MG63 (cell line): Measurements from ENCODE around the gene PLEKHG2. TPM values are rescaled to one million over a fixed set of nuclear protein-coding genes. Genes with fewer than 3 reads are reported as not detected.
A peak's percentile ranks its signal among the peaks of the same experiment; 100 is the strongest.

Experiments
- DNase-seq: peaks from one replicate; pipeline ENCODE4 v3.0.0-alpha.2; 2020
- H3K27me3 ChIP-seq: fragments of 250-450 bp; sonication (Bioruptor Pico); 2 replicates; pipeline ENCODE4 v1.5.1; 2020; ENCODE audit warnings: mild to moderate bottlenecking, moderate library complexity
- H3K36me3 ChIP-seq: fragments of 250-450 bp; sonication (Bioruptor Pico); 2 replicates; pipeline ENCODE4 v1.5.1; 2020; ENCODE audit warnings: mild to moderate bottlenecking, moderate library complexity
- H3K4me3 ChIP-seq: fragments of 250-450 bp; sonication (Bioruptor Pico); 2 replicates; pipeline ENCODE4 v1.5.1; 2020; ENCODE audit warnings: mild to moderate bottlenecking, moderate library complexity
- H3K9me3 ChIP-seq: fragments of 250-450 bp; sonication (Bioruptor Pico); 2 replicates; pipeline ENCODE4 v1.5.1; 2020; ENCODE audit warnings: mild to moderate bottlenecking, moderate library complexity
- total RNA-seq: library from RNA; depleted of rRNA; stranded (reverse); fragments of >200 nt; shearing (Covaris generic); gene quantifications from 2 replicates; pipeline ENCODE4 v1.2.3, GENCODE V29; 2014; ENCODE audit warnings: low replicate concordance

The PLEKHG2 gene
- total RNA-seq, 1 experiment from 2014 or later: 12.4 TPM

DNA sequence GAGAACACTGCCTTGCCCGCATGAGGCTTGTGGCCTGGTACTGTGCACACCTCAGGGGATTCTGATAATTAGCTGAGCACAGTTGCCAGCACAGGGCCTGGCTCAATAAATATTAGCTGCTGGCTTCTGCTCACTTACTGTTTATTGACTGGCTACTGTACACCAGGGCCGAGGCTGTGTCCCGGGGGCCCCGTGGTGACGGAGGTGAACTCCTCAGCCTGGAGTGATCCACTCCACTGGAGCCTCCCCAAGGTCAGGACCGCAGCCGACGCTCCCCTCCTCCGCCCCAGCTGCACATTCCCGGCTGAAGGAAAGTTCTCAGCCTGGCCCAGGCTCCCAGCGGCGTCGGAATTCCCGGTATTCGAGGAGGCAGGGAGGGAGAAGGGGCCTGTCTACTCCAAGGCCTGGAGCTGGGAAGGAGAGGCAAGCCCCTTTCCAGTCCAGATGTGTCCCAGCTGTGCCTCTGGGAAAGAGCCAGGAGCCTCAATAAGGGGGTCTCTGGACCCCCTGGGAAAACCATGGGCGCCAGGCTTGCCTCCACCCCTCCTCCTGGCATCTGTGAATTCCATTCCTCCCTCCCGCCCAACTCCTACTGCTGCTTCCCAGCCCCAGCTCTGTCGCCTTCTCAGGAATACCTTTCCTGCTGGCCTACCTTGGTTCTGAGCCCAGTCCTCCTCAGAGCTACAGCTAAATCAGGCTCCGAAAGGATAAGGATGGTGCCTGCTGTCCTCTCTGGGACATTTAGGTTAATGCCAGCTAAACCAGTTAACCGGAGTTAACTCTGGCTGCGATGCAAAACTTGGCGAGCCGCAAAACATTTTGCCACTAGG lies 16.0 kb downstream of the PLEKHG2 start:
- Histone ChIP-seq H3K36me3 (peaks cover 26% of the 10 kb centered on the region), H3K27me3 (no peaks in the 10 kb centered on the region), H3K4me3 (no peak overlapping the region), H3K9me3 (no peaks in the 10 kb centered on the region)
- DNase-seq: peak; percentile 50

DNA sequence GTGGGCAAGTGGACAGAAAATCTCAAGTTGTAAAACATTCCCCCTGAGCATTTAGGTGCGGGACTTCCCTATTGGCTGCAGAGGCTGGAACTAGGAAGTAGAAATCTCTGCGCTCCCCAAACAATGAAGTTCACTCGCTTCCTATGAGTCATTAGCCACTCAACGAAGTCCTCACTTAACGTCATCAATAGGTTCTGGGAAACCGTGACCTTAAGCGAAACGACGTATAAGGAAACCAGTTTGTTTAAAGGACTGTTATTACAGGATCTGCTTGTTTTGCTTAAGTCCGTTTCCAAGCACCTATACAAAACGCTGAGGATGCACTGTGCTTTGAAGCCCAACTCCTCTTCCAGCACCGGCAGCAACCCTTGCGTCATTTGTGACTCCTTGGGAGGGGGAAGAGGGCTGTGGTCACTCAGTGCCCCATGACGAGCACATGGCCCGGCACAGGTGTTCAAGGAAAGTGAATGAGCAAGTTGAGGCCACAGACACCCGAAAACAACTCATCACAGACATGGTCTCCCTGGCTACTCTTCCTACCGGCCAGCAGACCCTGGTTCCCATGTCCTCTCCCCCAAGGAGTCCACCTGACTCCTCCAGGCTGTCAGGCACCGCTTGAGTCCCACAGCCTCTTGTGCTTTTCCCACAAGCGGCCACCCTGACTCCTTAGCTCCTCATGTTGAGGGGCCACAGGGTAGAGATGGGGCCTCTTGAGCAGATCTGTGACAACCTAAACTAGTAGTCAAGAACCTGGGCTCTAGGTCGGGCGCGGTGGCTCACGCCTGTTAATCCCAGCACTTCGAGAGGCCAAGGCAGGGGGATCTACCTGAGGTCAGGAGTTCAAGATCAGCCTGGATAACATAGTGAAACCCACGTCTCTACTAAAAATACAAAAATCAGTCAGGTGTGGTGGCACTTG lies 18.5 kb downstream of the PLEKHG2 start:
- no peak overlapping the region for H3K4me3 ChIP-seq
- DNase-seq: peak; percentile 48
- no peaks in the 10 kb centered on the region for H3K27me3 ChIP-seq
- peaks cover 46% of the 10 kb centered on the region for H3K36me3 ChIP-seq
- no peaks in the 10 kb centered on the region for H3K9me3 ChIP-seq

GRCh38 chr19:39432677-39433025 lies 20.2 kb downstream of the PLEKHG2 start:
- Histone ChIP-seq H3K36me3 (peaks cover 46% of the 10 kb centered on the region), H3K9me3 (no peaks in the 10 kb centered on the region), H3K27me3 (no peaks in the 10 kb centered on the region), H3K4me3 (no peak overlapping the region)
- no peak for DNase-seq

DNA sequence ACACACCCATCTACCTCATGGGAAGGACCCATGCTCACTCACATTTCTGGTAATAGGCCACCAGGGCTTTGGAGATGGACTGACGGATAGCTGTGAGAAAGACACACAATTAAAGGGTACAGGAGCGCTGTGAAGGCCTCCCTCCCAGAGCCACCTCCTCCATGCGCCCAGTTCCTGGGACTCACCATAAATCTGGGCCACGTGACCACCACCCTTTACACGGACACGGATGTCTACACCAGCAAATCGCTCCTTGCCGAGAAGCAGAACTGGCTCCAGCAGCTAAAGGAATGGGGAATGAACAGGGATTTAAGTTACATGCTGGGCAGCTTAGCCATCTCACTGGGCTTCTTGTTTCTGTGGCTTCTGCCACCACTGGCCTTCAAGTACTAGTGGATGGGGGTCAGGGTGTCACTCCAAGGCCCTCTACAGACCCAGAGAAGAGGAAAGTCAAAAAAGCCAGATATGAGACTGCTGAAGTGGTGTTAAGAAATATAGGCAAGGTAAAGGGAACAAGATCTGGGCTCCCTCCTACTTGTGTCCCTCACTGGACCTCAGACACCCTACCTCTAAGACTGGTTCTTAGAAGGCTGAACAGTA lies 21.1 kb downstream of the PLEKHG2 start:
- H3K27me3 ChIP-seq: no peaks in the 10 kb centered on the region
- DNase-seq: no peak
- no peak overlapping the region for H3K4me3 ChIP-seq
- H3K36me3 ChIP-seq: peaks cover 46% of the 10 kb centered on the region
- H3K9me3 ChIP-seq: no peaks in the 10 kb centered on the region

DNA sequence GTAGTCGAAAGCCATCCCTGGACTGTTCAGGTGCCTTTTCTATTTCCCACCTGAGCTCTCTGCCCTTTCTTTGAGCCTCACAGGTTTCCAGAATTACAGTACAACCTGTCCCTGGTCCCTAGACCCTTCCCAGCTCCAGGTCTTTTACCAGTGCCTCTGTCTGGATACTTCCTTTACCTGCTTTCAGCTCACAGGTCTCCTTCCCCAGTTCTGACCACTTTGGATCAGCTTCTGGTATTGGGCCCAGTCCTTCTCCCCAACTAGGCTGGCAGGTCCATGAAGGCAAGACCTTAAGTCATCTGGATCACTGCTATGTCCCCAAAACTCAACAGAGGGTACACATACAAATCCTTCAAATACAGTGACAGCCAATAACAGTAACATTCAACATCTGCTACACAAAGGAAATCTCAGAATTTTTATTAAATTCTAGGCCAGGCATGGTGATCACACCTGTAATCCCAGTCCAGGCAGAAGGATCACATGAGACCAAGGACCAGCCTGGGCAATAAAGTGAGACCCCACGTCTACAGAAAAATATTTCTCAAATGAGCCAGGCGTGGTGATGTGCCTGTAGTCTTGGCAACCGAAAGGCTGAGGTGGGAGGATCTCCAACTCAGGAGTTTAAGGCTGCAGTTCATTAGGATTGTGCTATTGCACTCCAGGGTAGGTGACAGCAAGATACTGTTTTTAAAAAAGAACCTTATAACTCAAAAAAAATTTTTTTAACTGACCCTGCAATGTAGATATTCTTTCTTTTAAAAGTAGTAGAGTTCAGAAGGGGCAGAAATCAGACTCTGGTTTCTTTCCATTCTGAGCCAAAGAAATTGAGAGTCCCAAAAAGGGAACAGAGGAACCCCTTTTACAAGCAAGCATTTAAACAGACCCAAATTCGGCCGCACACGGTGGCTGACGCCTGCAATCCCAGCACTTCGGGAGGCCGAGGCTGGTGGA lies 21.9 kb downstream of the PLEKHG2 start:
- peak overlapping the region; percentile 96 for H3K4me3 ChIP-seq
- DNase-seq: no peak
- H3K36me3 ChIP-seq: peaks cover 46% of the 10 kb centered on the region
- no peaks in the 10 kb centered on the region for H3K27me3 ChIP-seq
- no peaks in the 10 kb centered on the region for H3K9me3 ChIP-seq

DNA sequence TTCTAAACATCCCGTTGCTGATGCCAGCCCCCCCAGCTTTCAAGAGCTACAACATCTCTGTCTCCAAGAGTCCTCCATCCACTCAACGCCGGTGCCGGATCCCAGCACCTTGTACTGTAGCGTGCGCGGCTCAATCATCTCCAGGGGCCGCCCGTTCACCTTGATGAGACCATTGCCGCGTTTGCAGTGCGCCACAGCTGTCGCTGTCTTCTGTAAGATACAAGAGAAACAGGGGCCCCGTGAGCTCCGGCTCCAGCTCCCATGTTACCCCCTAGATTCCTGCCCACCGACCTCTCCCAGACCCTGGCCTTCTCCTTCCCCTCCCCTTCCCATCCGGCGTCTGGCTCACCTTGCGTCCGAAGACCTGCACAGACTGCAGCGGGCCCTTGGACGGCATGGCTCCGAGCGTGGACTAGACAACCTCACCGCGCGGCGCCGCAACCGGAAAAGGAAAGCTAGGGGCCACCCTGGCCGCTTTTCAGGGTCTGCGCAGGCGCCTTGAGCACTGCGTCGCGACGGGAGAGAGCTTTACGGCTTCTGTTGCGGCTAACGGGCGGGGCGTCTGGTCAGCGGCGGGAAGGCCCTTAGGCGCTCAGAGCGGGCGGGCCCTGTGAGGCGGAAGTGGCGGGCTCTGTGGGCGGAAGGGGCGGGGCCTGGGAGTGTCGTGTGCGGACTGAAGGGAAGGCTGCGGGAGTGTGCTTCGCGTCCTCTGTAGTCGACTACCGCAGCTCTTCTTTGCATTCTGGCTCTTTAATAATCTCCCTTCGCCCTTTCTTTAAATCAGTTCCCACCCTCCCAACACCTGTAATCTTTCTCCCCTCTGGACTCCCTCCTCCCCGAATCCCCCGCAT lies 23.3 kb downstream of the PLEKHG2 start, which contains the start of gene RPS16:
Gene RPS16, minus strand, starts transcription at position 451 of the 851 bp plus-strand sequence. Its CDS starts 54 bp downstream, at position 397.
- H3K27me3 ChIP-seq: no peaks in the 10 kb centered on the region
- peaks cover 46% of the 10 kb centered on the region for H3K36me3 ChIP-seq
- peak within 1 kb of the TSS; percentile 96 for H3K4me3 ChIP-seq
- peak; percentile 99 for DNase-seq
- no peaks in the 10 kb centered on the region for H3K9me3 ChIP-seq

- peak overlapping the region; percentile 96 for H3K4me3 ChIP-seq
- DNase-seq: no peak
Observed at GRCh38 chr19:39436350-39436716, 23.9 kb downstream of the PLEKHG2 start.

GRCh38 chr19:39438270-39438934 lies 25.9 kb downstream of the PLEKHG2 start:
- H3K9me3 ChIP-seq: no peaks in the 10 kb centered on the region
- no peaks in the 10 kb centered on the region for H3K27me3 ChIP-seq
- no peak overlapping the region for H3K4me3 ChIP-seq
- no peak for DNase-seq
- H3K36me3 ChIP-seq: peaks cover 23% of the 10 kb centered on the region

More at GRCh38 chr19:39436350-39436716, 23.9 kb downstream of the PLEKHG2 start:
- Histone ChIP-seq H3K27me3 (no peaks in the 10 kb centered on the region), H3K36me3 (peaks cover 41% of the 10 kb centered on the region), H3K9me3 (no peaks in the 10 kb centered on the region)

GRCh38 chr19:39444598-39445195 lies 32.2 kb downstream of the PLEKHG2 start:
- Histone ChIP-seq H3K9me3 (no peaks in the 10 kb centered on the region; the same call in 1 of the 2 replicates), H3K36me3 (peaks cover 25% of the 10 kb centered on the region), H3K27me3 (no peaks in the 10 kb centered on the region), H3K4me3 (peak overlapping the region; percentile 95)
- DNase-seq: no peak

DNA sequence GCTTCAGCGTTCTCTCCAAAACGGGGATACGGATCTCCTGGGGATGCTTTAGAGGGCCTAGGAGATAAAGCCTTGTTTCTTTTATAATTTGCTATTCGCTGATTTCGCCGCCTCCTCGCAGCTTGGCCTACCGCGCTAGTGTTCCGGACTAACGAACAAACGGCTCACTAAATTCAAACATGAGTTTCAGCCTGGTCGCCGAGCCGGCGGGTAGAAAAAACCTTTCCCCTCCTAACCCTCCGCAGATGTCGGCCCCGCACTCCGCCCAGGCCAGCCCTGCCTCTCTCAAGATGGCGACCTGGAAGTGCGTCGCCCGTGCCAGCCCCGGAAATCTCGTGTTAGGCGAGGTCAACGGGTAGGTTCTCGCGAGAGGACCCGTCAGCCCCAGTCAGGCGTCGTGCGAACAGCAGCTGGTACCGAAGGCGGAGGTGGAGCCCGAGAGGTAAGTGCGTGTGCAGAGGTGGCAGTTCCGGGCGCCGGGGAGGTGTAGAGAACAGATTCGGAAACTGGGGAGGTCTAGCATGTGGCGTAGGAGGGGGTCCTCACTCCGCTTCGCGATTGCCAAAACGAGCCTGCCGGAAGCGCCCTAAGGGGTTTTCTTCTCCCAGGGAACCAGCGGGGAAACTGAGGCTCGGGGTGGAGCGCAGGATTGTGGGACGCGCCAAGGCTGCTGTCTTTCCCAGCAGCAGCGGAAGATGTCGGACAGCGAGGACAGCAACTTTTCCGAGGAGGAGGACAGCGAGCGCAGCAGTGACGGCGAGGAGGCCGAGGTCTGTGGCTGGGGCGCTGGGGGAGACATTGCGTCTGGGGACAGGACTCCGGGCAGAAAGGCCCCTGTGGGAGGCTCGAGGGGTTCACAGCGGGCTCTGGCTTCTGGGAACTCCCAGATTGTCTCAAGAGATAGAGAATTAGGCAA lies 33.0 kb downstream of the PLEKHG2 start, which contains the start of gene SUPT5H:
Gene SUPT5H, plus strand, starts transcription at position 387 of the 916 bp plus-strand sequence. Its CDS starts 309 bp downstream, at position 696.
- H3K36me3 ChIP-seq: peaks cover 29% of the 10 kb centered on the region
- H3K4me3 ChIP-seq: peak within 1 kb of the TSS; percentile 95
- H3K27me3 ChIP-seq: no peaks in the 10 kb centered on the region
- no peaks in the 10 kb centered on the region; the same call in 1 of the 2 replicates for H3K9me3 ChIP-seq
- DNase-seq: peak; percentile 98

GRCh38 chr19:39446365-39447084 lies 34.1 kb downstream of the PLEKHG2 start:
- H3K27me3 ChIP-seq: no peaks in the 10 kb centered on the region
- no peak for DNase-seq
- H3K4me3 ChIP-seq: peak overlapping the region; percentile 95
- no peaks in the 10 kb centered on the region; the same call in 1 of the 2 replicates for H3K9me3 ChIP-seq
- H3K36me3 ChIP-seq: peaks cover 33% of the 10 kb centered on the region

- peaks cover 47% of the 10 kb centered on the region for H3K36me3 ChIP-seq
- no peak for DNase-seq
- no peaks in the 10 kb centered on the region; the same call in 1 of the 2 replicates for H3K9me3 ChIP-seq
- H3K4me3 ChIP-seq: no peak overlapping the region
- H3K27me3 ChIP-seq: no peaks in the 10 kb centered on the region
Observed at GRCh38 chr19:39448271-39448670, 35.8 kb downstream of the PLEKHG2 start.
